ENCODE measurements around the gene TEN1.

GRCh38 chr17:76025294-76025693, 46.3 kb downstream of the TEN1 start:
- TF ChIP-seq CTCF (IDR thresholded peaks at IDR 0.05 in 2 of 3, conservative IDR thresholded peaks at IDR 0.05 in 1 of 3; ENCODE audit: insufficient read depth in 2 of 3, low read depth in 1 of 3, low read length in 3 of 3) = no peak
- TF ChIP-seq EZH2 (IDR thresholded peaks at IDR 0.05; ENCODE audit: borderline replicate concordance, low read depth, low read length) = no peak
- TF ChIP-seq HDGF (IDR thresholded peaks at IDR 0.05) = no peak
- TF ChIP-seq USF2 (CRISPR knock-in tag; IDR thresholded peaks at IDR 0.05) = no peak
- TF ChIP-seq TAF9B (IDR thresholded peaks at IDR 0.05; ENCODE audit: partially characterized antibody) = no peak
- no peak for TF ChIP-seq IRF1 (CRISPR knock-in tag; IDR thresholded peaks at IDR 0.05; ENCODE audit: borderline replicate concordance)
- no peak for TF ChIP-seq SMAD1 (IDR thresholded peaks at IDR 0.05; ENCODE audit: low read depth, low read length, partially characterized antibody)
- no peak for TF ChIP-seq POLR2AphosphoS2 (IDR thresholded peaks at IDR 0.05; ENCODE audit: low read length)
